SK-N-SH (cell line): ENCODE results near the gene AUTS2. TPM values are rescaled to one million over a fixed set of nuclear protein-coding genes. Genes with fewer than 3 reads are reported as not detected.

ENCODE experiments used
- CTCF ChIA-PET: fragments of 300-600, 350-600 bp; formaldehyde crosslinking; extraction: SDS; loops from one replicate; lab custom pipeline; 2021; lab: Yijun Ruan, JAX
- POLR2A ChIA-PET: fragments of 350-600 bp; sonication (Branson Sonifier 250); formaldehyde crosslinking; extraction: SDS; loops from one replicate; lab custom pipeline; 2020; ENCODE audit warnings: antibody characterized with exemption, inconsistent platforms; lab: Yijun Ruan, JAX
- DNase-seq: peaks from one replicate; pipeline ENCODE4 v3.0.0; 2012
- H2AFZ ChIP-seq: fragments of 200-600 bp; sonication (generic); 2 replicates; pipeline ENCODE4 v1.8.1; 2016; ENCODE audit warnings: antibody characterized with exemption, mild to moderate bottlenecking, low read depth
- H3F3A ChIP-seq: fragments of 200-600 bp; sonication (generic); replicated peaks from 2 replicates; pipeline ENCODE3; 2016; ENCODE audit warnings: antibody characterized with exemption, mild to moderate bottlenecking; ENCODE audit not compliant: insufficient read depth
- H3K27ac ChIP-seq, 2 experiments: fragments of 200-500 bp in 1 of 2; fragments of 200-600 bp in 1 of 2; sonication (Bioruptor generic) in 1 of 2; sonication (generic), shearing (Covaris generic) in 1 of 2; 2 replicates each; pipeline versions ENCODE4 v1.5.1 to v1.6.1; 2014 to 2016; ENCODE audit warnings: low read depth in 2 of 2, inconsistent platforms in 1 of 2, low read length in 1 of 2, mild to moderate bottlenecking in 1 of 2, mixed read lengths in 1 of 2
- H3K27me3 ChIP-seq: fragments of 200-600 bp; sonication (generic), shearing (Covaris generic); 2 replicates; pipeline ENCODE4 v1.6.1; 2016; ENCODE audit warnings: mixed run types; ENCODE audit not compliant: insufficient read depth
- H3K36me3 ChIP-seq, 2 experiments: fragments of 200-500 bp in 1 of 2; fragments of 200-600 bp in 1 of 2; sonication (Bioruptor generic) in 1 of 2; sonication (generic) in 1 of 2; replicated peaks in 1 of 2; 2 replicates each; pipeline versions ENCODE3 to v1.5.1; 2014 to 2016; ENCODE audit warnings: low read length in 1 of 2, mild to moderate bottlenecking in 1 of 2; ENCODE audit not compliant: insufficient read depth in 2 of 2, control insufficient read depth in 1 of 2
- H3K4me1 ChIP-seq, 2 experiments: fragments of 200-500 bp in 1 of 2; fragments of 200-600 bp in 1 of 2; sonication (Bioruptor generic) in 1 of 2; sonication (generic), shearing (Covaris generic) in 1 of 2; 2 replicates each; pipeline versions ENCODE4 v1.5.1 to v1.6.1; 2014 to 2016; ENCODE audit warnings: low read depth in 1 of 2, low read length in 1 of 2, mixed run types in 1 of 2; ENCODE audit not compliant: insufficient read depth in 2 of 2, control insufficient read depth in 1 of 2
- H3K4me2 ChIP-seq: fragments of 200-600 bp; sonication (generic), shearing (Covaris generic); 2 replicates; pipeline ENCODE4 v1.6.1; 2017; ENCODE audit warnings: mixed run types
- H3K4me3 ChIP-seq, 2 experiments: fragments of 200-500 bp in 1 of 2; fragments of 200-600 bp in 1 of 2; sonication (Bioruptor generic) in 1 of 2; sonication (generic), shearing (Covaris generic) in 1 of 2; 2 replicates each; pipeline versions ENCODE4 v1.5.1 to v1.8.1; 2014 to 2016; ENCODE audit warnings: low read depth in 2 of 2, inconsistent platforms in 1 of 2, low read length in 1 of 2, mild to moderate bottlenecking in 1 of 2, mixed read lengths in 1 of 2, moderate library complexity in 1 of 2
- H3K79me2 ChIP-seq: fragments of 200-600 bp; sonication (generic); 2 replicates; pipeline ENCODE4 v1.8.1; 2017; ENCODE audit warnings: mild to moderate bottlenecking; ENCODE audit not compliant: insufficient read depth
- H3K9ac ChIP-seq: fragments of 200-600 bp; sonication (generic); 2 replicates; pipeline ENCODE4 v1.6.1; 2017; ENCODE audit warnings: mixed run types
- H3K9me2 ChIP-seq: fragments of 200-600 bp; sonication (generic); 2 replicates; pipeline ENCODE4 v1.6.1; 2017; ENCODE audit warnings: mixed run types
- H3K9me3 ChIP-seq: fragments of 200-600 bp; sonication (generic); 2 replicates; pipeline ENCODE4 v1.6.1; 2017; ENCODE audit warnings: mixed run types, mild to moderate bottlenecking, moderate library complexity
- H4K20me1 ChIP-seq: fragments of 200-600 bp; sonication (generic); 2 replicates; pipeline ENCODE4 v1.6.1; 2017; ENCODE audit warnings: mild to moderate bottlenecking, mixed run types; ENCODE audit not compliant: insufficient read depth
- ELF1 ChIP-seq: IDR thresholded peaks from 2 replicates; pipeline ENCODE4 v1.4.0; 2012
- FOSL2 ChIP-seq: IDR thresholded peaks from 2 replicates; pipeline ENCODE4 v1.4.0; 2012; ENCODE audit warnings: low read depth, mild to moderate bottlenecking, moderate library complexity, borderline replicate concordance
- GATA2 ChIP-seq: sonication (generic); formaldehyde crosslinking; IDR thresholded peaks from 2 replicates; pipeline ENCODE4 v1.5.0; 2020; ENCODE audit warnings: mild to moderate bottlenecking, missing genetic modification reagents
- NFIC ChIP-seq: IDR thresholded peaks from 2 replicates; pipeline ENCODE4 v1.4.0; 2012; ENCODE audit warnings: borderline replicate concordance
- POLR2AphosphoS5 ChIP-seq: IDR thresholded peaks from 2 replicates; pipeline ENCODE4 v1.6.1; 2012; ENCODE audit warnings: low read depth, low read length
- RCOR1 ChIP-seq: fragments of 150-350 bp; IDR thresholded peaks from 2 replicates; pipeline ENCODE4 v1.6.1; 2017; ENCODE audit warnings: antibody characterized with exemption, low read length
- SIN3A ChIP-seq: IDR thresholded peaks from 2 replicates; pipeline ENCODE4 v1.6.1; 2012; ENCODE audit warnings: low read depth, mild to moderate bottlenecking, low read length, moderate library complexity, borderline replicate concordance
- YY1 ChIP-seq: IDR thresholded peaks from 2 replicates; pipeline ENCODE4 v1.4.0; 2012; ENCODE audit warnings: low read depth, mild to moderate bottlenecking
- WGBS: methylation state at CpG from one replicate; pipeline ENCODE4 v1.1.6; 2017; ENCODE audit warnings: low lambda C conversion rate; 5-methylcytosine and 5-hydroxymethylcytosine counted together
- polyA plus RNA-seq, 3 experiments: library from polyadenylated mRNA; depleted of rRNA; stranded (reverse); fragments of >200 nt; gene quantifications; 2 replicates each; pipeline ENCODE4 v1.2.3, GENCODE V29; 2012
- TF ChIP-seq, protein P1 (sequence below): fragments of 150-350 bp; IDR thresholded peaks from 2 replicates; pipeline ENCODE4 v1.6.1; 2017; ENCODE audit warnings: antibody characterized with exemption, low read length, low read depth, borderline replicate concordance
- TF ChIP-seq, protein P2 (sequence below): IDR thresholded peaks from 2 replicates; pipeline ENCODE4; 2012
- TF ChIP-seq, protein P3 (sequence below): fragments of 150-350 bp; IDR thresholded peaks from 2 replicates; pipeline ENCODE4 v1.6.1; 2016; ENCODE audit warnings: mild to moderate bottlenecking, low read depth, low read length
- TF ChIP-seq, protein P4 (sequence below): IDR thresholded peaks from 2 replicates; pipeline ENCODE4 v1.4.0; 2012; ENCODE audit warnings: low read depth, borderline replicate concordance
- TF ChIP-seq, protein P5 (sequence below): IDR thresholded peaks from 2 replicates; pipeline ENCODE4 v1.4.0; 2012; ENCODE audit warnings: low read depth

The AUTS2 gene
- polyA plus RNA-seq, 1 of the 3 experiments (the other 2 are of a cell fraction), result 15.6 TPM

DNA sequence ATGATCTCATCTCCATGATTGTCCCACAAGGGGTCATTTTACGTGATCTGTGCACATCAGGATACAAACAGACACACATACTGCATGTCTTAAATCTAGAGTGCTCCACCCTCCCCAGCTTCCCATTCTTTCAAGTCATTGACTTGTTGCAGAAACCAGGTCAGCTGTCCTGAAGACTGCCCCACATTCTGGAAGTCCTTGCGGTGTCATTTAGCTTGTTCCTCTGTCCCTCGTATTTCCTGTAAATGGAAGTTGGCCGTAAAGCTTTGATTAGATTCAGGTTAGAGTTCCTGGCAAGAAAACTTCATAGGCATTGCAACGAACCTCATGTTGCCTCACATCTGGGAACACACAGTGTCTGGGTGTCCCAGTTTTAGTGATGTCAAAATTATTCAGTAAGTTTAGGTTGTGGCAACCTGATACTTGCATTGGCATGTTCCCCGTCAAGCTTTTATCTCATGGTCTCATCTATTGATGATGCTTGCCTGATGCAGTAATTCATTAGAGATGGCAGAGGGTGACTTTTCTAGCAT lies 1116.3 kb downstream of the AUTS2 start:
- H4K20me1 ChIP-seq, result peaks cover 77% of the 10 kb centered on the region
- no peak overlapping the region for H3K4me2 ChIP-seq
- H3K27ac ChIP-seq, result no peak overlapping the region
- no peaks in the 10 kb centered on the region for H3K27me3 ChIP-seq
- no peak overlapping the region for H3K4me3 ChIP-seq
- peaks cover 95% of the 10 kb centered on the region for H3K79me2 ChIP-seq
- TF ChIP-seq, protein P1, sequence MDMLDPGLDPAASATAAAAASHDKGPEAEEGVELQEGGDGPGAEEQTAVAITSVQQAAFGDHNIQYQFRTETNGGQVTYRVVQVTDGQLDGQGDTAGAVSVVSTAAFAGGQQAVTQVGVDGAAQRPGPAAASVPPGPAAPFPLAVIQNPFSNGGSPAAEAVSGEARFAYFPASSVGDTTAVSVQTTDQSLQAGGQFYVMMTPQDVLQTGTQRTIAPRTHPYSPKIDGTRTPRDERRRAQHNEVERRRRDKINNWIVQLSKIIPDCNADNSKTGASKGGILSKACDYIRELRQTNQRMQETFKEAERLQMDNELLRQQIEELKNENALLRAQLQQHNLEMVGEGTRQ, result no peak
- no peak for TF ChIP-seq ELF1
- TF ChIP-seq YY1, result no peak
- no peak for TF ChIP-seq SIN3A
- TF ChIP-seq RCOR1, result no peak
- TF ChIP-seq, protein P2, sequence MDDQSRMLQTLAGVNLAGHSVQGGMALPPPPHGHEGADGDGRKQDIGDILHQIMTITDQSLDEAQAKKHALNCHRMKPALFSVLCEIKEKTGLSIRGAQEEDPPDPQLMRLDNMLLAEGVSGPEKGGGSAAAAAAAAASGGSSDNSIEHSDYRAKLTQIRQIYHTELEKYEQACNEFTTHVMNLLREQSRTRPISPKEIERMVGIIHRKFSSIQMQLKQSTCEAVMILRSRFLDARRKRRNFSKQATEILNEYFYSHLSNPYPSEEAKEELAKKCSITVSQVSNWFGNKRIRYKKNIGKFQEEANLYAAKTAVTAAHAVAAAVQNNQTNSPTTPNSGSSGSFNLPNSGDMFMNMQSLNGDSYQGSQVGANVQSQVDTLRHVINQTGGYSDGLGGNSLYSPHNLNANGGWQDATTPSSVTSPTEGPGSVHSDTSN, result no peak
- TF ChIP-seq, protein P3, sequence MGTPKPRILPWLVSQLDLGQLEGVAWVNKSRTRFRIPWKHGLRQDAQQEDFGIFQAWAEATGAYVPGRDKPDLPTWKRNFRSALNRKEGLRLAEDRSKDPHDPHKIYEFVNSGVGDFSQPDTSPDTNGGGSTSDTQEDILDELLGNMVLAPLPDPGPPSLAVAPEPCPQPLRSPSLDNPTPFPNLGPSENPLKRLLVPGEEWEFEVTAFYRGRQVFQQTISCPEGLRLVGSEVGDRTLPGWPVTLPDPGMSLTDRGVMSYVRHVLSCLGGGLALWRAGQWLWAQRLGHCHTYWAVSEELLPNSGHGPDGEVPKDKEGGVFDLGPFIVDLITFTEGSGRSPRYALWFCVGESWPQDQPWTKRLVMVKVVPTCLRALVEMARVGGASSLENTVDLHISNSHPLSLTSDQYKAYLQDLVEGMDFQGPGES, result no peak
- TF ChIP-seq NFIC, result no peak
- TF ChIP-seq, protein P4, sequence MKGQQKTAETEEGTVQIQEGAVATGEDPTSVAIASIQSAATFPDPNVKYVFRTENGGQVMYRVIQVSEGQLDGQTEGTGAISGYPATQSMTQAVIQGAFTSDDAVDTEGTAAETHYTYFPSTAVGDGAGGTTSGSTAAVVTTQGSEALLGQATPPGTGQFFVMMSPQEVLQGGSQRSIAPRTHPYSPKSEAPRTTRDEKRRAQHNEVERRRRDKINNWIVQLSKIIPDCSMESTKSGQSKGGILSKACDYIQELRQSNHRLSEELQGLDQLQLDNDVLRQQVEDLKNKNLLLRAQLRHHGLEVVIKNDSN, result no peak
- TF ChIP-seq GATA2, result no peak
- no peak for TF ChIP-seq POLR2AphosphoS5
- TF ChIP-seq FOSL2, result no peak
- TF ChIP-seq, protein P5, sequence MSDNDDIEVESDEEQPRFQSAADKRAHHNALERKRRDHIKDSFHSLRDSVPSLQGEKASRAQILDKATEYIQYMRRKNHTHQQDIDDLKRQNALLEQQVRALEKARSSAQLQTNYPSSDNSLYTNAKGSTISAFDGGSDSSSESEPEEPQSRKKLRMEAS, result no peak
- peaks cover 18% of the 10 kb centered on the region in 2 experiments; a peak in 3 of 4 replicates for H3K4me1 ChIP-seq
- H3K36me3 ChIP-seq, result peaks cover 2 to 3% of the 10 kb centered on the region in 2 experiments
- no peak for DNase-seq
- no peak overlapping the region for H2AFZ ChIP-seq
- CTCF ChIA-PET, result interaction anchor here (0.6 to 2.9 kb wide), 9 partner anchors 8 to 527 kb away, joined by 3 to 22 read pairs (median 3); no protein-coding TSS in a partner anchor
- no peaks in the 10 kb centered on the region for H3K9me2 ChIP-seq
- no peaks in the 10 kb centered on the region for H3K9me3 ChIP-seq
- peaks cover 14% of the 10 kb centered on the region for H3F3A ChIP-seq
- POLR2A ChIA-PET, result no interaction called here
- WGBS, result 90% methylated on average over 6 of the region's 6 CpGs
- no peak overlapping the region for H3K9ac ChIP-seq
